ENCODE results near the gene ENOPH1. TPM values are rescaled to one million over a fixed set of nuclear protein-coding genes. Genes with fewer than 3 reads are reported as not detected.

Gene ENOPH1
- total RNA-seq, 1 experiment from 2014 or later = 78.3 TPM

DNA sequence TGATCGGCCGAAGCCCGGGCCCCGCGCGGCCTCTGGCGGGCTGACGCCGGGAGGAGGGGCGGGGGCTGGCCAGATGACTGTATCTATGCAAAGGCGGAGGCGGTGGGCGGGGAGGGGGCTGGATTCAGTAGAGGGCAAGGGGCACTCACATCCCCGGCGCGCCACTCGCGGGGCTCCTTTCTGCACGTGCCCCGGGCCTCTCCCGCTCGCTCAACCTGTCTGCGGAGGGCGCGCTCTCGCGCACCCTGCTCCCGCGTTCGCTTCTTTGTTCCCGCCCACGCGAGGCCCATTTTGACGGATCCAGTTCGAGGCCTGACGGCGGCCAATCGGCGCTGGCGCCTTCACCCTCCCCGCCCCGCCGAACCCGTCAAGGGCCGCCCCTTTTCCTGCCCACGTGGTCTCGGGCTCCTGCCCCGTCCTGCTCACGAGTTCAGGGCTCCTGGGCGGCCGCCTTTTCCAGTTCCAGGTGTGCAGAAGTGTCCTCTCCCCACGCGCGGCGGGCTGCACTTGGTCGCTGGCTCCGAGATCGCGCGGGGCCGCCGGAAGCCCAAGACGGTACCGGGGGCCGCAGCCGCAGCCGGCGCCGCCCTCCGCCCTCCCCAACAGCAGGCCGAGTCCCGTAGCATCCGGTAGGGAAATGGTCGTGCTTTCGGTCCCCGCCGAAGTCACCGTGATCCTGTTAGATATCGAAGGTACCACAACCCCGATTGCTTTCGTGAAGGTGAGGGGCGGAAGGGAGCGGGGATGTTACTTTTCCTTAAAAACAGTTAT lies at the start of gene ENOPH1, which contains the start of gene HNRNPDL (continued):
- TF ChIP-seq MXD4 (CRISPR knock-in tag; IDR thresholded peaks at IDR 0.05; ENCODE audit: borderline replicate concordance) = no peak
- TF ChIP-seq, protein P1, sequence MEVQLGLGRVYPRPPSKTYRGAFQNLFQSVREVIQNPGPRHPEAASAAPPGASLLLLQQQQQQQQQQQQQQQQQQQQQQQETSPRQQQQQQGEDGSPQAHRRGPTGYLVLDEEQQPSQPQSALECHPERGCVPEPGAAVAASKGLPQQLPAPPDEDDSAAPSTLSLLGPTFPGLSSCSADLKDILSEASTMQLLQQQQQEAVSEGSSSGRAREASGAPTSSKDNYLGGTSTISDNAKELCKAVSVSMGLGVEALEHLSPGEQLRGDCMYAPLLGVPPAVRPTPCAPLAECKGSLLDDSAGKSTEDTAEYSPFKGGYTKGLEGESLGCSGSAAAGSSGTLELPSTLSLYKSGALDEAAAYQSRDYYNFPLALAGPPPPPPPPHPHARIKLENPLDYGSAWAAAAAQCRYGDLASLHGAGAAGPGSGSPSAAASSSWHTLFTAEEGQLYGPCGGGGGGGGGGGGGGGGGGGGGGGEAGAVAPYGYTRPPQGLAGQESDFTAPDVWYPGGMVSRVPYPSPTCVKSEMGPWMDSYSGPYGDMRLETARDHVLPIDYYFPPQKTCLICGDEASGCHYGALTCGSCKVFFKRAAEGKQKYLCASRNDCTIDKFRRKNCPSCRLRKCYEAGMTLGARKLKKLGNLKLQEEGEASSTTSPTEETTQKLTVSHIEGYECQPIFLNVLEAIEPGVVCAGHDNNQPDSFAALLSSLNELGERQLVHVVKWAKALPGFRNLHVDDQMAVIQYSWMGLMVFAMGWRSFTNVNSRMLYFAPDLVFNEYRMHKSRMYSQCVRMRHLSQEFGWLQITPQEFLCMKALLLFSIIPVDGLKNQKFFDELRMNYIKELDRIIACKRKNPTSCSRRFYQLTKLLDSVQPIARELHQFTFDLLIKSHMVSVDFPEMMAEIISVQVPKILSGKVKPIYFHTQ (CRISPR knock-in tag; IDR thresholded peaks at IDR 0.05) = 0 out of 2 replicates have a peak, but pooled peaks have one; percentile 11
- TF ChIP-seq JAZF1 (CRISPR knock-in tag; IDR thresholded peaks at IDR 0.05) = no peak
- no peak; the same call in 1 of the 2 replicates for TF ChIP-seq TP53 (CRISPR knock-in tag; IDR thresholded peaks at IDR 0.05)
- TF ChIP-seq SMAD4 (CRISPR knock-in tag; IDR thresholded peaks at IDR 0.05) = no peak
- TF ChIP-seq SMAD3 (CRISPR knock-in tag; IDR thresholded peaks at IDR 0.05; ENCODE audit: borderline replicate concordance) = no peak
- TF ChIP-seq SOX15 (CRISPR knock-in tag; IDR thresholded peaks at IDR 0.05) = no peak
- TF ChIP-seq NFE2L1 (CRISPR knock-in tag; IDR thresholded peaks at IDR 0.05) = no peak
- peak; percentile 79 for TF ChIP-seq FOXP1 (CRISPR knock-in tag; IDR thresholded peaks at IDR 0.05; ENCODE audit: borderline replicate concordance)
- TF ChIP-seq, protein P2, sequence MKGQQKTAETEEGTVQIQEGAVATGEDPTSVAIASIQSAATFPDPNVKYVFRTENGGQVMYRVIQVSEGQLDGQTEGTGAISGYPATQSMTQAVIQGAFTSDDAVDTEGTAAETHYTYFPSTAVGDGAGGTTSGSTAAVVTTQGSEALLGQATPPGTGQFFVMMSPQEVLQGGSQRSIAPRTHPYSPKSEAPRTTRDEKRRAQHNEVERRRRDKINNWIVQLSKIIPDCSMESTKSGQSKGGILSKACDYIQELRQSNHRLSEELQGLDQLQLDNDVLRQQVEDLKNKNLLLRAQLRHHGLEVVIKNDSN (CRISPR knock-in tag; IDR thresholded peaks at IDR 0.05) = peak; percentile 95
- TF ChIP-seq, protein P3, sequence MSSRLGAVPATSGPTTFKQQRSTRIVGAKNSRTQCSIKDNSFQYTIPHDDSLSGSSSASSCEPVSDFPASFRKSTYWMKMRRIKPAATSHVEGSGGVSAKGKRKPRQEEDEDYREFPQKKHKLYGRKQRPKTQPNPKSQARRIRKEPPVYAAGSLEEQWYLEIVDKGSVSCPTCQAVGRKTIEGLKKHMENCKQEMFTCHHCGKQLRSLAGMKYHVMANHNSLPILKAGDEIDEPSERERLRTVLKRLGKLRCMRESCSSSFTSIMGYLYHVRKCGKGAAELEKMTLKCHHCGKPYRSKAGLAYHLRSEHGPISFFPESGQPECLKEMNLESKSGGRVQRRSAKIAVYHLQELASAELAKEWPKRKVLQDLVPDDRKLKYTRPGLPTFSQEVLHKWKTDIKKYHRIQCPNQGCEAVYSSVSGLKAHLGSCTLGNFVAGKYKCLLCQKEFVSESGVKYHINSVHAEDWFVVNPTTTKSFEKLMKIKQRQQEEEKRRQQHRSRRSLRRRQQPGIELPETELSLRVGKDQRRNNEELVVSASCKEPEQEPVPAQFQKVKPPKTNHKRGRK (CRISPR knock-in tag; IDR thresholded peaks at IDR 0.05; ENCODE audit: borderline replicate concordance) = no peak
- TF ChIP-seq, protein P4, sequence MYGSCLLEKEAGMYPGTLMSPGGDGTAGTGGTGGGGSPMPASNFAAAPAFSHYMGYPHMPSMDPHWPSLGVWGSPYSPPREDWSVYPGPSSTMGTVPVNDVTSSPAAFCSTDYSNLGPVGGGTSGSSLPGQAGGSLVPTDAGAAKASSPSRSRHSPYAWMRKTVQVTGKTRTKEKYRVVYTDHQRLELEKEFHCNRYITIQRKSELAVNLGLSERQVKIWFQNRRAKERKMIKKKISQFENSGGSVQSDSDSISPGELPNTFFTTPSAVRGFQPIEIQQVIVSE (CRISPR knock-in tag; IDR thresholded peaks at IDR 0.05; ENCODE audit: borderline replicate concordance) = no peak
- TF ChIP-seq GABPB1 (CRISPR knock-in tag; IDR thresholded peaks at IDR 0.05) = peak; percentile 68
- TF ChIP-seq, protein P5, sequence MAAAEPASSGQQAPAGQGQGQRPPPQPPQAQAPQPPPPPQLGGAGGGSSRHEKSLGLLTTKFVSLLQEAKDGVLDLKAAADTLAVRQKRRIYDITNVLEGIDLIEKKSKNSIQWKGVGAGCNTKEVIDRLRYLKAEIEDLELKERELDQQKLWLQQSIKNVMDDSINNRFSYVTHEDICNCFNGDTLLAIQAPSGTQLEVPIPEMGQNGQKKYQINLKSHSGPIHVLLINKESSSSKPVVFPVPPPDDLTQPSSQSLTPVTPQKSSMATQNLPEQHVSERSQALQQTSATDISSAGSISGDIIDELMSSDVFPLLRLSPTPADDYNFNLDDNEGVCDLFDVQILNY (CRISPR knock-in tag; IDR thresholded peaks at IDR 0.05) = peak; percentile 62

DNA sequence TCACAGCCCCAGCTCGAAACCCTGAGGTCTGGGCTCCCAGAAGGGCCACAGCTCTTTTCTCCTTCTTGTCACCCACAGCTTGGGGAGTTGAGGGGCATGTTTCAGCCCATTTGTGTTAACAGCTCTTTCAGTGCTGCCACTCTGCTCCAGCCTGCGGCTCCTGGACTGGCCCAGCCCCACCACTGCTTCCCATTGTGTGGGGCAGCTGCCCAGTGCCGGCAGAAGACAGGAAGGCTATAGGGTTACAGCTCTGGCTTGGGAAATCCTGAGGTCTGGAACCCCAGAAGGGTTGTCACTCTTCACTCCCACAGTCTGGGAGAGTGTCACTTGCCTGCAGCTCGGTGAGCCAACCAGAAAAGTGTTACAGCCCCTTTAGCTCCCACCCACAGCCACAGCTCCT lies 49.6 kb upstream of the ENOPH1 start:
- peak; percentile 60 for ATAC-seq
- H3K4me1 Mint-ChIP-seq = peaks cover 8% of the 10 kb centered on the region
- H3K27ac Mint-ChIP-seq = no peak overlapping the region
- peaks cover 17% of the 10 kb centered on the region for H3K36me3 Mint-ChIP-seq
- no peak overlapping the region for H3K4me3 Mint-ChIP-seq
- CTCF ChIA-PET = interaction anchor here (0.7 to 1.1 kb wide), 3 partner anchors 8 to 49 kb away, joined by 3 to 6 read pairs (median 3); no protein-coding TSS in a partner anchor
- H3K9me3 Mint-ChIP-seq = peaks cover 16% of the 10 kb centered on the region
- POLR2A ChIA-PET = interaction anchor here (0.5 to 1.9 kb wide), 4 partner anchors 26 to 48 kb away, joined by 3 to 10 read pairs (median 4); no protein-coding TSS in a partner anchor
- peaks cover 5% of the 10 kb centered on the region for H3K27me3 Mint-ChIP-seq (ENCODE audit: low read depth)
- no peak for DNase-seq (ENCODE audit: low spot score)
- TF ChIP-seq, protein P3 (CRISPR knock-in tag; IDR thresholded peaks at IDR 0.05; ENCODE audit: borderline replicate concordance) = no peak
- TF ChIP-seq TEAD4 (CRISPR knock-in tag; IDR thresholded peaks at IDR 0.05) (no peak), PRRX2 (CRISPR knock-in tag; IDR thresholded peaks at IDR 0.05) (no peak), ESRRA (CRISPR knock-in tag; IDR thresholded peaks at IDR 0.05; ENCODE audit: borderline replicate concordance) (no peak), NR3C1 (CRISPR knock-in tag; conservative IDR thresholded peaks at IDR 0.05; ENCODE audit: low read depth) (no peak), SMAD4 (CRISPR knock-in tag; IDR thresholded peaks at IDR 0.05) (no peak), EMX1 (CRISPR knock-in tag; IDR thresholded peaks at IDR 0.05) (no peak)
- TF ChIP-seq, protein P4 (CRISPR knock-in tag; IDR thresholded peaks at IDR 0.05; ENCODE audit: borderline replicate concordance) = no peak
- TF ChIP-seq, protein P6, sequence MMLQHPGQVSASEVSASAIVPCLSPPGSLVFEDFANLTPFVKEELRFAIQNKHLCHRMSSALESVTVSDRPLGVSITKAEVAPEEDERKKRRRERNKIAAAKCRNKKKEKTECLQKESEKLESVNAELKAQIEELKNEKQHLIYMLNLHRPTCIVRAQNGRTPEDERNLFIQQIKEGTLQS (CRISPR knock-in tag; conservative IDR thresholded peaks at IDR 0.05) = no peak

All from WTC11 (cell line).